GM18505 (cell line): ENCODE data around the gene IL17RA.

ENCODE experiments used
- ATAC-seq: cut with Tn5 transposase; IDR thresholded peaks from one replicate; pipeline ENCODE4 v1.9.1; 2021; ENCODE audit not compliant: unreplicated experiment
- POLR2A ChIP-seq: IDR thresholded peaks from 4 replicates; pipeline ENCODE4 v1.6.1; 2011; ENCODE audit warnings: borderline replicate concordance; ENCODE audit not compliant: insufficient read depth, insufficient read length; ENCODE audit errors: extremely low read depth

IL17RA gene

DNA sequence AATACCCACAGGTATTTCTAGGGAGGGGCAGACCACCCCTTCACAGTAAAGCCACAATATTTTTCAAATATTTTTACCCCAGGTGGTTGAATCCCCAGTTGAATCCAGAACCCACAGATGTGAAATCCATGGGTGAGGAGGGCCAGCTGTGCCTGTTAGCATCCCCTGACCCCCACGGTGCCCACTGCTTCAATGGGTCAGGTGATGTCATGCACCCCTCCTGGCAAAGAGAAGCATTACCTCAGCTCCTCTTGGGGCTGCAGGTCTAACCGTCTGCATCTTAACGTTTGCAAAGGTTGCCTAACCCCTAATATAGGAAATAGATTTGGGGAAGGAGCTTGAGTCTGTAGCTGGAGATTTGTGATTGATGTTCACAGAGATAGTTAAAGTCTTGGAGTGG lies 24.7 kb upstream of the IL17RA start:
- TF ChIP-seq POLR2A, result no peak
- ATAC-seq, result no peak

DNA sequence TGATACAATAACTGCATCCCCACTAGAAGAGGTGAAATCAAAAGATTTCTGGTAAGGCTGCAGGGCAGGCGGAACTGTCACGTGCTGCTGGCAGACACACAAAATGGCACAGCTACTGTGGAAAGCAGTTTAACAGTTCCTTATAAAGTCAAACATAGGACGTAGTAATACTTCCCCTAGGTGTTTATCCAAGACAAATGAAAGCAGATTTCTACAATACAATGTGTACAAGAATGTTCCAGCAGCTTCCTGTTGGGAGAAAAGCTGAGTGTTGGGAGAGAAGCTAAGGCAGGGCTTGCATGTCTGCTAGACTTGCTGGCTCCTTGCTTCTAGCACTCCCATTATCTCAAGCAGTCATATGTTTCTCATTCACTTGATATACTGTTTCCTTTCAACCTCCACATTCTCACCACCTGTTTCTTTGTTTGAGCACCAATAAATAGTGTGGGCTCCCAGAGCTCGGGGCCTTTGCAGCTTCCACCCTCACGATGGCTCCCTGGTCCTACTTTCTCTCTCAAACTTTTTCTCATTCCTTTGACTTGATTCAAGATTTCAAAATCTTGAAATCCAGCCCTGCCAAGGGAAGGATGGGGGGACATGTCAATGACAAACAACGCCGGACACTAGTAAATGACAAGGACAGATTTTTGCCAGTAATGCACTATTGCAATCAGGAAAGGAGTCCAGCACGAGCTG lies 21.2 kb upstream of the IL17RA start:
- ATAC-seq, result no peak

DNA sequence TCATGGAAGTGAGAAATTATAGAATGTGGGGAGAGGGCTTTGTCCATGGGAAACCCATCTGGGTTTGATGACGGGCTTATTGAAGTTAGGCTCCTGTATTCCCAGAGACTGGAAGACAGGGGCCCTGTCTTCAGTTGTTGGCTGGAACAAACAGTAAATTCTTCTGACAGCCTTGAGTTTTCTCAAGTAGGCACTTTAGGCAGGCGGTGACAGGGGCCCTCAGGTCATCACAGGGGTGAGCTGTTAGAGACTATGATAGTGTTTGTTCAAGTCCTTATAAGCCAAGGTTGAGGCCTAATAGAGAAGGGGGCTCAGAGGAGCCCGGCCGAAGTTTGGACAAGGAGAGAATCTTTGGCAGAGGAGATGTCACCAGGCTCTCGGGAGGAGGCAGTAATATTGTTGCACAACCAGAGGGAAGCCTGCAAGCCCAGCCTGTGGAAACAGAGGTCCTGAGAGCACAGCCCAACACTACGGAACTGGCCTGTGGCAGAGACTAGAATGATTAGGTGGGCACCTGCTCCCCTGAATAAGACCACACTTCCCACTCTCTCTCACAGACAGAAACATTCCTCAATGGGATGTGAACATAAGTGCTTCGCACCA lies 20.2 kb upstream of the IL17RA start:
- TF ChIP-seq POLR2A, result no peak
- ATAC-seq, result no peak

More for the DNA sequence above, 21.2 kb upstream of the IL17RA start:
- TF ChIP-seq POLR2A, result no peak

DNA sequence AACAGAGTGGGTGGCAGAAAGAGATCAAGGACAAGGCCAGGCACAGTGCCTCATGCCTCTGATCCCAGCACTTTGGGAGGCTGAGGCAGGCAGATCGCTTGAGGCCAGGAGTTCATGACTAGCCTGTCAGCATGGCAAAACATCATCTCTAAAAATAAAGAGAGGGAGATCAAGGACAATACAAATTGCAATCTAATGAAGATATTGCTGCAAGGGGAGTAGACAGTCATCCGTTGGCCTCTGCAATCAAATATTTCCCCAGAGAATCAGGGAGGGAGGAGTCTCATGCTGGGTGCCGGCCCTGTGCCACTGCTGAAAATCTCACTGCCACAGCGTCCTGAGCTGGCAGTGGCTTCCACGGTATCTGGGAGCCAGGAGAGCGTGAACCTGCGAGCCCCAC lies 19.4 kb upstream of the IL17RA start:
- no peak for ATAC-seq
- TF ChIP-seq POLR2A, result no peak

GRCh38 chr22:17072877-17073276 lies 11.9 kb upstream of the IL17RA start:
- TF ChIP-seq POLR2A, result no peak

GRCh38 chr22:17074648-17075002 lies 10.2 kb upstream of the IL17RA start:
- ATAC-seq, result no peak
- TF ChIP-seq POLR2A, result no peak

More at GRCh38 chr22:17072877-17073276, 11.9 kb upstream of the IL17RA start:
- ATAC-seq, result no peak

- TF ChIP-seq POLR2A, result no peak
- ATAC-seq, result no peak
Observed at GRCh38 chr22:17077255-17077654, 7.5 kb upstream of the IL17RA start.

DNA sequence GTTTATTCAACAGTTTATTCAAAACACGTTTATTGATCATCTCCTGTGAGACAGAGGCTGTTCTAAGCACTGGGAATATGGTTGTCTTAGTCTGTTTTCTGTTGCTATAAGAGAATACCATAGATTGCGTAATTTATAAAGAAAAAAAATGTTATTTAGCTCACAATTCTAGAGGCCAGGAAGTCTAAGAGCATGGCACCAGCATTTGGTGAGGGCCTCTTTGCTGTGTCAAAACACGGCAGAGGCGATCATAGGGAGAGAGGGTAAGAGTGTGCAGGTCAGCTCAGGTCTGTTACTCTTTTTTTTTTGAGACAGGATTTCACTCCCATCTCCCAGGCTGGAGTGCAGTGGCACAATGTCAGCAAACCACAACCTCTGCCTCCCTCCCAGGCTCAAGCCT lies 5.2 kb upstream of the IL17RA start:
- ATAC-seq, result no peak
- TF ChIP-seq POLR2A, result no peak

GRCh38 chr22:17083255-17083654 lies 1.5 kb upstream of the IL17RA start:
- ATAC-seq, result no peak
- TF ChIP-seq POLR2A, result no peak

DNA sequence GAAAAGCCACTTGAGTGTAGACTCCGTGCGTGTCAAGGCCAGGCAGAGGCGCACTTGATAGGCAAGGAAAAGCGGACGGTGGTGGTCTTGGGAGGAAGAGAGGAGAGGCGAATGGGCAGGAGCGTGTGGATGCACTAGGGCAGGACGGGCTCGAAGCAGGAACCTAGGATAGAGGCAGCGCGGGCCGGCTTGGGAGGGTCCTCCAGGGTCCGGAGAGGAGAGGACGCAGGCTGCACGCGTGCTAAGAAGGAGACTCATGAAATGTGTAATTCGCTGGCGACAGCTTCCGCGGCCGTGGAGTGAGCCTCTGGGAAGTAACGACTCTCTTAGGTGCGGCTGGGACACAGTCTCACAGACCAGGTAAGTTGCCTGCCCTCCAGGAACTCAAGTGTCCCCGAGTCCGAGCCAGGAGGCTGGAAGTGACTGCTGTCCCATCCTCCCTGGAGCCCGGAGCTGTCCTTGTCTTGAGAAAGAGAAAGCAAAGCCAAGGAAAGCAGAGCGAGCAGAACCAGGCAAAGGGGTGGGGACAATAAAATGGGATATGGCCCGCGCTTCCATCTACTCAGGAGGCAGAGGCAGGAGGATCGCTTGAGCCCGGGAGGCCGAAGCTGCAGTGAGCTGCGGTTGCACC lies 874 bp upstream of the IL17RA start:
- ATAC-seq, result no peak
- TF ChIP-seq POLR2A, result no peak

DNA sequence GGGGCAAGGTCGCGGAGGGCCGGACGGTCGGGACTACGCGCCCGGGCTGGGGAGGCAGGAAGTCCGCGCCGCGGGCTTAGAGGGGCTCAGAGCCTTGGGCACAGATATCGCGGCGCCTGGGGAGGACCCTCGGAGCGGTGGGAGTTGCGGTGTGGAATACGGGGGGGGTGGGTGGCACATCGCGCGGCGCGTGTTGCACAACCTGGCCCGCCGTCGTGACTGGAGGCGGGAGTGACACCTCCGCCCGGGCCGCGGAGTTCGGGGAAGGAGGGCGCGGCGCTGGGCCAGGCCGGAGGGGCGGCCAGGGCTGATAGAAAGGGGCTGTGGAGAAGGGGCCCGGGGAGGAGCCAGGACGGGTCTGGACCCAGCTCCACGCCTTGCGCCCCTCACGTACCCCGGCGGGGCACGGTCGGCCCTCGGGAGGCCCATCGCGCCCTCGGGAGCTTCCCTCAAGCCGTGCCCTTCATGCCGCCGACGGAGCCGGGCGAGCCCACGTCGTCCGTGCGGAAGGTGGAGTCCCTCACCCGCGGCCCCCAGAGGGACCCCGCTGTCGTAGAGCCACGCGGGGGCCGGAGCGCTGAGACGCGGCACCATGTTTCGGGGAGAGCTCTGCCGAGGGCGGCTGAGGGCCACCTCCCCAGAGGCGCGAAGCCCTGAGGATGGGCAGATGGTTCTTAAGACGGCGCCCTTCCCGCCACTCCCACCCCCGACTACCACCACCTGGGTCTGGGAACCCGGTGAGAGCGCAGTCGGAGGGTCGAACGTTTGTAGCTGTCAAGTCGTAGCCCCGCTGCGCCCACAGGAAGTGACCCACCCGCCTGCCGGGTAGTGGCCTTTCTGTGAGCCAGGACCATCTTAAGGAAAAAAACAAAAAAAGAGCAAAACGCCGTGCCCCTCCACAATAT lies 729 bp downstream of the IL17RA start:
- ATAC-seq, result no peak
- TF ChIP-seq POLR2A, result no peak

DNA sequence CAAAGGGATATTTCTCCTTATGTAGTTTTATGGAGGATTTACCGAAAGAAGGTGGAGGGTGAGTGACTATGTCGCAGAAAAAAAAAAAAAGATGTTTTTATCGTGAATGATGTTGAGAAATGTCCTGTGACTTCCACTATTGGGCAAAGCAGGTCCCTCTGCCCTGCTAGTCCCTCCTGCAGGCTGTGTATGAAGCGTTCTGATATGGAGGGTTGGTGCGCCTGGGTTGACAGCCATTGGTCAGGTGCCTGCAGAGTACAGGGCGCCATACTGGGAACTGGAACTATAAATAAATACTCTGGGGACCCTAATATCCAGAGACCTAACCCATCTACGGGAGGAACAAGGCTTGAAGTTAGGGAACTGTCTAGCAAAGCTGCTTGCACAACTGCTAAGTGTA lies 1.5 kb downstream of the IL17RA start:
- ATAC-seq, result no peak
- no peak for TF ChIP-seq POLR2A

GRCh38 chr22:17086788-17087497 lies 2.1 kb downstream of the IL17RA start:
- no peak for ATAC-seq
- no peak for TF ChIP-seq POLR2A
